ENCODE data around the gene SIRPB2.
A peak's percentile ranks its signal among the peaks of the same experiment; 100 is the strongest.

The SIRPB2 gene

GRCh38 chr20:1467355-1468116 lies 23.7 kb downstream of the SIRPB2 start:
- peak overlapping the region; percentile 81 for H3K27ac Mint-ChIP-seq
- no peaks in the 10 kb centered on the region for H3K36me3 Mint-ChIP-seq
- peaks cover 47% of the 10 kb centered on the region for H3K4me1 Mint-ChIP-seq

GRCh38 chr20:1467082-1467354 lies 24.2 kb downstream of the SIRPB2 start:
- Mint-ChIP-seq H3K4me3 (peak overlapping the region; percentile 91), H3K27me3 (peaks cover 5% of the 10 kb centered on the region), H3K9me3 (no peaks in the 10 kb centered on the region), H3K36me3 (no peaks in the 10 kb centered on the region), H3K27ac (peak overlapping the region; percentile 81), H3K4me1 (peaks cover 51% of the 10 kb centered on the region)

More at GRCh38 chr20:1467355-1468116, 23.7 kb downstream of the SIRPB2 start:
- H3K27me3 Mint-ChIP-seq = peaks cover 5% of the 10 kb centered on the region
- H3K9me3 Mint-ChIP-seq = no peaks in the 10 kb centered on the region
- H3K4me3 Mint-ChIP-seq = peak overlapping the region; percentile 91

- Mint-ChIP-seq H3K9me3 (no peaks in the 10 kb centered on the region), H3K4me1 (peaks cover 56% of the 10 kb centered on the region), H3K27me3 (peaks cover 5% of the 10 kb centered on the region)
Observed at GRCh38 chr20:1466211-1467081, 24.8 kb downstream of the SIRPB2 start, which contains the start of gene NSFL1C. Gene NSFL1C, minus strand, starts transcription at chr20:1466849. Its CDS starts 25 bp downstream, at chr20:1466824.

DNA sequence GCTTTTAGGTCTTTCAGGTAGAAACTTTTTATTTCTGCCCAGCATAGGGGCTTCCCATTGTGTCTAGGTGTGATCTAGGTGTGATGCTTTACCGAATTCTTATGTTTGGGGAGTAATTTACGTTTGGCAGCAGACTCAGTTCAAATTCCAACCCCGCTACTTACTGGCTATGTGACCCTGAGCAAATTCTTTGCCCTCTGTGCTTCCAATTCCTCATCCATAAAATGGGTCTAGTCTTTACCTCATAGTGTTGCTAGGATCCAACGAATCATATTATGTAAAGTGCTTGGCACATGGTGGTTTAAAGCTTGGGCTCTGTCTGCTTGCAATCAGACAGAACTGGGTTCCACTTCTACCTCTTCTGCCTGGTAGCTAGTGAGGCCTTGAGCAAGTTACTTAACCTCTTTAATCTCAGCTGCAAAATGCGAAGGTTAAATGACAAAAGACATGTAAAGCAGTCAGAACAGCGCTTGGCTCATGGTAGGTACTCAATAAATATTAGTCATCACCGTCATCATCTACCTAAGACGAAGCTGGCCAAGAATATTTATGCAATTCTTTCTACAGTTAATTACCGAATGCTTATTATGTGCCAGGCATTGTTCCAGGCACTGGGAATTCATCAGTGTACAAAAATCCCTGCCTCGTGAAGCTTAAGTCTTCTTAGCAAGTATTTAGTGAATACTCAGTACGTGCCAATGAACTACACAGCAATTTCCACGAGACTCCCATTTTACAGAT lies 25.6 kb downstream of the SIRPB2 start:
- Mint-ChIP-seq H3K4me3 (peak overlapping the region; percentile 91), H3K4me1 (peaks cover 64% of the 10 kb centered on the region), H3K27ac (peak overlapping the region; percentile 89), H3K27me3 (no peaks in the 10 kb centered on the region), H3K36me3 (peaks cover 3% of the 10 kb centered on the region), H3K9me3 (no peaks in the 10 kb centered on the region)

More at GRCh38 chr20:1466211-1467081, 24.8 kb downstream of the SIRPB2 start, which contains the start of gene NSFL1C:
- Mint-ChIP-seq H3K36me3 (no peaks in the 10 kb centered on the region), H3K4me3 (peak within 1 kb of the TSS; percentile 91), H3K27ac (peak within 1 kb of the TSS; percentile 89)

- Mint-ChIP-seq H3K4me1 (peaks cover 69% of the 10 kb centered on the region), H3K9me3 (no peaks in the 10 kb centered on the region), H3K27ac (no peak overlapping the region), H3K36me3 (peaks cover 7% of the 10 kb centered on the region), H3K27me3 (no peaks in the 10 kb centered on the region), H3K4me3 (peak overlapping the region; percentile 91)
Observed at GRCh38 chr20:1463971-1464570, 27.1 kb downstream of the SIRPB2 start.

- Mint-ChIP-seq H3K27ac (no peak overlapping the region), H3K4me3 (peak overlapping the region; percentile 23), H3K36me3 (peaks cover 10% of the 10 kb centered on the region), H3K9me3 (no peaks in the 10 kb centered on the region), H3K27me3 (no peaks in the 10 kb centered on the region), H3K4me1 (peaks cover 64% of the 10 kb centered on the region)
Observed at GRCh38 chr20:1462834-1463233, 28.4 kb downstream of the SIRPB2 start.

DNA sequence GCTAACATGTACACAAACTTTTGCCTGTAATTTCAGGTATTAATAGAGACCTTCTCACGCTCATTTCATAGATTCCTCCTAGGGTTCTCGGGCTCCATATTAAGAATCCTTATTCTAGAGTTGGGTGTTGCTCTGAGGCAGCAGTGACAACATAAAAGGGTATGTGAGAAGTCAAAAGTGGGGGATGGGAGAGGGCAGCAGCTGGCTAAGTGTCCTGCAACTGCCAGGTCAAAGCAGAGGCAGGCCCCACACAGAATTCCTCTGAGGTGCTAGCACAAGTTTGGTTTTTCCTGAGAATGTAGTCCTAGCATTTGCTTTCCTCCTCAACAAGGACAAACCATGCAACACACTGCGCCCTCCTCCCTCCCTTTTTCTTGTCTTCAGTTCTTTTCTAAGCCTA lies 29.2 kb downstream of the SIRPB2 start:
- peaks cover 55% of the 10 kb centered on the region for H3K4me1 Mint-ChIP-seq
- H3K36me3 Mint-ChIP-seq = peaks cover 10% of the 10 kb centered on the region
- no peak overlapping the region for H3K4me3 Mint-ChIP-seq
- no peaks in the 10 kb centered on the region for H3K27me3 Mint-ChIP-seq
- peak overlapping the region; percentile 12 for H3K27ac Mint-ChIP-seq
- H3K9me3 Mint-ChIP-seq = no peaks in the 10 kb centered on the region

- Mint-ChIP-seq H3K27ac (no peak overlapping the region), H3K36me3 (peaks cover 10% of the 10 kb centered on the region), H3K27me3 (no peaks in the 10 kb centered on the region), H3K9me3 (no peaks in the 10 kb centered on the region), H3K4me1 (peaks cover 46% of the 10 kb centered on the region), H3K4me3 (no peak overlapping the region)
Observed at GRCh38 chr20:1460275-1460674, 30.9 kb downstream of the SIRPB2 start.

GRCh38 chr20:1457992-1458391 lies 33.2 kb downstream of the SIRPB2 start:
- Mint-ChIP-seq H3K27me3 (no peaks in the 10 kb centered on the region), H3K4me3 (no peak overlapping the region), H3K27ac (no peak overlapping the region), H3K36me3 (peaks cover 25% of the 10 kb centered on the region), H3K4me1 (peaks cover 24% of the 10 kb centered on the region), H3K9me3 (no peaks in the 10 kb centered on the region)

GRCh38 chr20:1456300-1456699 lies 34.9 kb downstream of the SIRPB2 start:
- Mint-ChIP-seq H3K4me1 (peaks cover 12% of the 10 kb centered on the region), H3K27ac (no peak overlapping the region), H3K36me3 (peaks cover 28% of the 10 kb centered on the region), H3K9me3 (no peaks in the 10 kb centered on the region), H3K4me3 (no peak overlapping the region), H3K27me3 (no peaks in the 10 kb centered on the region)

DNA sequence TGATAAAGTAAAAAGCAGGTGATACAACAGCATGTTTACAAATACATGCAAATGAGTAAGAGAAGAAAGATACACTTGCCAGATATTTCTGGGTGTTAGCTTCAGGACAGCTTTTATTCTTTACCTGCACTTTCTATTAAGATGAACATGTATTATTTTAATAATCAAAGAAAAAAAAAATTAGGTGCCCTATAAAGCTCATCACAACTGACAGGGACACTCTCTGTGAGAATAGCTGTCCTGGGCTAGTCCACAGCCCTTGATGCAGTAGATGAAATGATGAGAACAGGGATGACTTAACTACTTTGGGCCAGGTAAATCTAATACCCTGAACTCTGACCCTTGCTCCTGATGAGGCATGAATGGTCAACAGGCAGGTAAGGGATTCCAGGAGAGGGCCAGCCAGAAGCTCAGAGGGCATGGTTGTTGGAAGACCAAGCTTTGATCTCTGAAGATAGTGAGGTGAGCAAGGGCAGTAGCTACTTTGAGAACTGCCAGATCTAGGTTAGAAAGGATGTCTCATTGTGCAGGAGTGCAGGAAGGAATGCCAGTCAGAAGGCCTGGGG lies 40.2 kb downstream of the SIRPB2 start:
- Mint-ChIP-seq H3K9me3 (no peaks in the 10 kb centered on the region), H3K36me3 (peaks cover 23% of the 10 kb centered on the region), H3K27me3 (no peaks in the 10 kb centered on the region), H3K4me3 (no peak overlapping the region), H3K4me1 (no peaks in the 10 kb centered on the region), H3K27ac (no peak overlapping the region)

DNA sequence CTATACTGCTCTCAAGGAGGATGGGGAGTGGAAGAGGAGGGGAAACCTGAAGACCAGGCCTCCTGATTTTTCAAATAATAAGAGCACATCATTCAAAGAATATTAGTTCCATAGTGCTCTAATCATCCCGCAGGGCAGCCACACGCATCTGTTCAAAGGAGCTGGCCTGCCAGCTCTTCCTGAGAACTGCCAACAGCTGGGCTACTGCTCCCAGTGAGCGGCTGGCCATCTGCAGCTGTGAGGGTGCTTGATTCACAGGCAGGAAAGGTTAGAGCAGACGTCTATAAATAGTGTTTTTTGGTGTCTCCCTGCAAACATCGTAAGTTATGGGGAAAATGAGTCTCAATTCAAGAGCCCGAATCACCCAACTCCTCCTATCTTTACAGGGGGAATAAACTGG lies 41.9 kb downstream of the SIRPB2 start:
- Mint-ChIP-seq H3K4me1 (no peaks in the 10 kb centered on the region), H3K27me3 (no peaks in the 10 kb centered on the region), H3K36me3 (peaks cover 16% of the 10 kb centered on the region), H3K4me3 (no peak overlapping the region), H3K27ac (no peak overlapping the region), H3K9me3 (no peaks in the 10 kb centered on the region)

DNA sequence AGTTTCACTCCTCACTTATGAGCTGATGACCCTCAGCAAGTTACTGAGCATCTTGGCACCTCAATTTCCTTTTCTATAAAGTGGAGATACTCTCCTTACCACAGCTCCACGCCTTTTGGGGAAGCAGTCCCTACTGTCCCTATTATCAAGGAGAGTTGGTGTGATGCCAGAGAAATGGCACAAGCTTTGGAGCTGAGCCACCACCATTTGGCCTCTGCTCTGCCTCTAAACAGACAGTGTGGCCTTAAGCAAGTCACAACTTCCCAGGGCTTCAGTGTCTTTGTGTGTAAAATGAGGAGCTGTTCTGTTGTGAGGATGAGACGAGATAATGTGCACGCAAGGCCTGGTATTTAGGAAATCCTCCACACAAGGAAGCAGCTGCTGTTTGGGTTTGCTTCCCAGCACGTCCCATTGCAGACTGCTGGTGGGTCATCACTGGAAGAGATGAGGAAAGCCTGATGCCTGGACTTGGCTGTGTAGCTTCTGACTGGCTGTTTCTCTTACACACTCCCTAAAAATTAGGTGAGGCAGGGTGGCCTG lies 43.1 kb downstream of the SIRPB2 start:
- no peaks in the 10 kb centered on the region for H3K27me3 Mint-ChIP-seq
- no peak overlapping the region for H3K4me3 Mint-ChIP-seq
- peaks cover 14% of the 10 kb centered on the region for H3K36me3 Mint-ChIP-seq
- H3K9me3 Mint-ChIP-seq = no peaks in the 10 kb centered on the region
- H3K4me1 Mint-ChIP-seq = no peaks in the 10 kb centered on the region
- no peak overlapping the region for H3K27ac Mint-ChIP-seq

GRCh38 chr20:1446536-1446935 lies 44.7 kb downstream of the SIRPB2 start:
- H3K27ac Mint-ChIP-seq = no peak overlapping the region
- no peaks in the 10 kb centered on the region for H3K27me3 Mint-ChIP-seq
- H3K4me3 Mint-ChIP-seq = no peak overlapping the region
- peaks cover 8% of the 10 kb centered on the region for H3K4me1 Mint-ChIP-seq
- no peaks in the 10 kb centered on the region for H3K9me3 Mint-ChIP-seq
- H3K36me3 Mint-ChIP-seq = peaks cover 10% of the 10 kb centered on the region

DNA sequence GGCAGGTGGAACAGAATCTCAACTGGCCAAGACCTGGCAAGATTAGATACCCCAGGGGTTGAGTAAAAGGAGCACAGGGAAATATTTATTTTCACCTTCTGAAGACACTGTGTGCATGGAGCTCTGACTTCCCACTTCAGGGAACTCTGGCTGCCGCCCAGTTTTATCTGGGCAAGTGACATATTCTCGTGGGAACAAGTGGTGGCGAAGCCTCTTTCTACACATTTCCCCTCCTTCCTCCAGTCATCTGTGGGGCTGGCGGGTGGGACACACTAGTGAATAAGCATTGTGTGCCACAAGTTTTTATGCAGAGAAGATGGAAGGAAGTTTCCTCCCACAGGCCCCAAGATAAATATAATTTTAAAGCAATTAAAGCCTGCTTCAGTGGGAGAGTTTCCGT lies 48.1 kb downstream of the SIRPB2 start:
- Mint-ChIP-seq H3K27ac (no peak overlapping the region), H3K36me3 (peaks cover 5% of the 10 kb centered on the region), H3K9me3 (no peaks in the 10 kb centered on the region), H3K4me1 (peaks cover 20% of the 10 kb centered on the region), H3K27me3 (no peaks in the 10 kb centered on the region), H3K4me3 (no peak overlapping the region)

All from activated naive CD4-positive, alpha-beta T cell treated with anti-CD3 and anti-CD28 coated beads, Interleukin-2, amount 50 U/mL, for 24 hours (primary cell).